Peyer's patch (tissue), 4 donors: ENCODE data around the gene CASQ2. TPM values are rescaled to one million over a fixed set of nuclear protein-coding genes. Genes with fewer than 3 reads are reported as not detected.

Experiments
- DNase-seq, 3 donors: peaks; one replicate each; pipeline ENCODE4 v3.0.0-alpha.2; 2017 to 2019
- H3K27ac ChIP-seq, 4 donors: fragments of 200-600 bp; sonication (generic); one replicate each; pipeline ENCODE4 v1.5.1; 2016 to 2019
- H3K27me3 ChIP-seq, 2 donors: fragments of 200-600 bp; sonication (generic); one replicate each; pipeline ENCODE4 v1.5.1; 2019
- H3K36me3 ChIP-seq, 3 donors: fragments of 200-600 bp; sonication (generic); one replicate each; pipeline ENCODE4 v1.5.1; 2016 to 2019
- H3K4me1 ChIP-seq, 4 donors: fragments of 200-600 bp; sonication (generic); one replicate each; pipeline ENCODE4 v1.5.1; 2016 to 2019
- H3K4me3 ChIP-seq, 4 donors: fragments of 200-600 bp; sonication (generic); 1 replicate in 3 of 4; 2 replicates in 1 of 4; pipeline ENCODE4 v1.5.1; 2016 to 2019; ENCODE audit warnings: mild to moderate bottlenecking in 1 of 4
- H3K9me3 ChIP-seq, 4 donors: fragments of 200-600 bp; sonication (generic); one replicate each; pipeline ENCODE4 v1.5.1; 2016 to 2019; ENCODE audit warnings: mild to moderate bottlenecking in 1 of 4
- POLR2A ChIP-seq, 2 donors: fragments of 450-650 bp; IDR thresholded peaks; one replicate each; pipeline ENCODE4 v1.5.1; 2017; ENCODE audit warnings: antibody characterized with exemption in 2 of 2, mild to moderate bottlenecking in 2 of 2, moderate library complexity in 2 of 2
- total RNA-seq, 4 donors: library from RNA; depleted of rRNA; stranded (reverse); fragments of >200 nt; gene quantifications; one replicate each; pipeline ENCODE4 v1.1.0, GENCODE V29; 2016
- TF ChIP-seq, protein P1 (sequence below), 6 experiments: fragments of 450-650 bp in 4 of 6; fragments of 200-600 bp in 2 of 6; sonication (generic) in 1 of 6; IDR thresholded peaks; one replicate each; pipeline ENCODE4 v1.5.1; 2017 to 2019; ENCODE audit warnings: antibody characterized with exemption in 6 of 6, mild to moderate bottlenecking in 3 of 6, moderate library complexity in 1 of 6

CASQ2 gene
- total RNA-seq, 4 donors from 2014 or later: 0.53 to 1.5 (median 0.68) TPM

DNA sequence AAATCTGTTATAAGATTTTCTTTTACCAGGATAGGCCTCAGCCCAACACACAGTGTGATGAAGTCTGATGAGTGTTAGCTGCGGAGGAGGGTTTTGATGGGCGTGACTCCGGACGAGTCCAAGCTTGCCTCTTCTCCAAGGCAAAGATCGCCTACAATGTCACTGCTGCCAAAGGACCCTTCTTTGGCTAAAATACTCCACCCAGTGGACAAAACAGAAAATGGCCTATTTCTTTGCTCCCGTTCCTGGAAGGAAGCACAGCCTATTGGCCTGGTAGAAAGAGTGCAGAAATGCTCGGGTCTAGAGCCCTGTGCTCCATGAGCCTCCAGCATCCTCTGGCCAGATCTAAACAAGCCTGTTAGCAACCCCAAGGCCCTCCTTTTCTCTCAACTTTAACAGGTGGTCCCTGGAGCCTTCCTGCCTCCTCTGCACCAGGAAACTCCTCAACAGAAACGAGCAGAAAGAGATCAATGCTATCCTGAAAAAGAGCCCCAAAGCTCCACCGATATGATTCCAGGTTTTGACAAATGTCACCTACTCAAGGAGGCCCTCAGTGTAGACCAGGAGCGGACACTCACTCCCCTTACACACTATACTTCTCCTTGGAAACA lies 3.4 kb upstream of the CASQ2 start:
- TF ChIP-seq, protein P1, sequence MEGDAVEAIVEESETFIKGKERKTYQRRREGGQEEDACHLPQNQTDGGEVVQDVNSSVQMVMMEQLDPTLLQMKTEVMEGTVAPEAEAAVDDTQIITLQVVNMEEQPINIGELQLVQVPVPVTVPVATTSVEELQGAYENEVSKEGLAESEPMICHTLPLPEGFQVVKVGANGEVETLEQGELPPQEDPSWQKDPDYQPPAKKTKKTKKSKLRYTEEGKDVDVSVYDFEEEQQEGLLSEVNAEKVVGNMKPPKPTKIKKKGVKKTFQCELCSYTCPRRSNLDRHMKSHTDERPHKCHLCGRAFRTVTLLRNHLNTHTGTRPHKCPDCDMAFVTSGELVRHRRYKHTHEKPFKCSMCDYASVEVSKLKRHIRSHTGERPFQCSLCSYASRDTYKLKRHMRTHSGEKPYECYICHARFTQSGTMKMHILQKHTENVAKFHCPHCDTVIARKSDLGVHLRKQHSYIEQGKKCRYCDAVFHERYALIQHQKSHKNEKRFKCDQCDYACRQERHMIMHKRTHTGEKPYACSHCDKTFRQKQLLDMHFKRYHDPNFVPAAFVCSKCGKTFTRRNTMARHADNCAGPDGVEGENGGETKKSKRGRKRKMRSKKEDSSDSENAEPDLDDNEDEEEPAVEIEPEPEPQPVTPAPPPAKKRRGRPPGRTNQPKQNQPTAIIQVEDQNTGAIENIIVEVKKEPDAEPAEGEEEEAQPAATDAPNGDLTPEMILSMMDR (IDR thresholded peaks at IDR 0.05): peak in 5 of 6 experiments; percentile 41 to 75 (median 68)
- no peak for TF ChIP-seq POLR2A (IDR thresholded peaks at IDR 0.05)
- no peak overlapping the region for H3K4me3 ChIP-seq

DNA sequence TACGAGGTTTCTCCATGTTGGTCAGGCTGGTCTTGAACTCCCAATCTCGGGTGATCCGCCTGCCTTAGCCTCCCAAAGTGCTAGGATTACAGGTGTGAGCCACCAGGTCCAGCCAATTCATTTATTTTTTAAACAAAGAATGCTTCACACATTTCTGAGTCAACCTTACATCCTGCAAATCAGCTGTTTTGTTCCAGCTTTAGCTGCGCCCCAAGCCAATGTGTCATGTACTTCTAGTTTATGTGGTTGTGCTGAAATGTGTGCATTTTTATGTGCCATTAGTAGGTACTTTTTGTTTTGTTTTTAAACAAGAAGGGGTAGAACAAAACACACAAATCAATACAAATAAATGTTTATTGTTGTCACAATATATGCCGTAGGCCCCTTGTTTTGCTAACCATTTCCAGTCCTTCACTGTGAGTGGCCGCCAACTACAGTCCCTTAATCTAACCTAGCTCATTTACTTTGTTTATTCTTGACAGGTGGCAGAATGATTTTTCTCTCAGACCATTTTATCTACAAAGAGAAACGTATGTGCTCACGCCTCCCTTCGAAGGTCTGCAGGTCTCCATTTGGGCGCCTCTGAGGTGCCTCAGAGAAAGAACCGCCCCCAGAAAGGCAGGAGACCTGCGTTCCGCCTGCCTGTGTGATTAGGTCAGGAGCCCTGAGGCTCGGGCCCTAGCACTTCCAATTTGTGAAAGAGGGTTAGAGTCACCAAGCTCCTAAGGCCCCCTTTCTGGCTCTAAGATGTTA lies 2.8 kb upstream of the CASQ2 start:
- no peak overlapping the region for H3K4me3 ChIP-seq
- no peaks in the 10 kb centered on the region for H3K36me3 ChIP-seq
- TF ChIP-seq, protein P1 (IDR thresholded peaks at IDR 0.05): no peak
- no peak for TF ChIP-seq POLR2A (IDR thresholded peaks at IDR 0.05)
- DNase-seq: no peak
- H3K27me3 ChIP-seq: no peaks in the 10 kb centered on the region
- H3K4me1 ChIP-seq: no peaks in the 10 kb centered on the region
- no peak overlapping the region for H3K27ac ChIP-seq
- no peaks in the 10 kb centered on the region for H3K9me3 ChIP-seq

More for the DNA sequence above, 3.4 kb upstream of the CASQ2 start:
- no peaks in the 10 kb centered on the region for H3K4me1 ChIP-seq
- no peaks in the 10 kb centered on the region for H3K27me3 ChIP-seq
- no peaks in the 10 kb centered on the region for H3K9me3 ChIP-seq
- H3K36me3 ChIP-seq: no peaks in the 10 kb centered on the region
- H3K27ac ChIP-seq: no peak overlapping the region
- DNase-seq: peak in 1 of 3 donors; percentile 57

DNA sequence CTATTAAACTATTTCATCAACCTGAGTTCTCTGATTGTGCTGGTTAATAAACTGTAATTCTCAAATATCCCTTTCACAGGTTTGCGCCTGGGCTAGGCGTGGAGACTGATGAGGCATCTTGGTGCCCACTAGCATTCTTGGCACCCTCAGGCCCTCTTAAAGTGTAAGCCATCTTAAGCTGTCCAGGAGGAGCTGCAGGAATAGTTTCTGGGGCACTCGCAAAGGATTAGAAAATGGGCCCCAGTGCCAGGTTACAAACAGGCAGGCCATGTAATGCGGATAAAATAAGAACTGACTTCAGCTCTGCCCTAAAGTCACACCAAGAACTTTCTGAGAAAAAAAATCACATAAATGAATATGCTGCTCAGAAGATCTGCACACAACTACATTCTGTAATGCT lies 1.1 kb downstream of the CASQ2 start:
- H3K27ac ChIP-seq: peak overlapping the region in 1 of 4 donors; percentile 49

DNA sequence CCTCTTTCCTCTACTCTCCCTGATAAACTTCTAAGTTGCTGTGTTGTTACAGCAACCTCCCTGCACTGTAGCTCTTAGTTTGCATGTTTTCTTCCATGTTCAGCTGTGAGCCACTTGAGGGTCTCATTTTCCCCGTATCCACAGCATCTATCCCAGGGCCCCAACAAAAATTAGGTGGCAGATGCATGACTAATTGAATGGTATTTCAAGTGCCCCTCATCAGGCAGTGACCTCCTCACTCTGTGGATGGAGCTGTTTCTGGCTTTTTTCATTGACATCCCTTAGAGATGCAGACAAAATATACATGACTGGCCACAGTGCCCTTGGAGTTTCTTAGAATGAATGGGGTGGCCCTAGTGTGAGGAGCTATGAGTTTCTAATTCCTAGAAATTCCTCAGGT lies 3.4 kb downstream of the CASQ2 start:
- Histone ChIP-seq H3K27ac (no peak overlapping the region), H3K4me3 (no peak overlapping the region), H3K4me1 (no peaks in the 10 kb centered on the region), H3K9me3 (no peaks in the 10 kb centered on the region), H3K27me3 (no peaks in the 10 kb centered on the region), H3K36me3 (no peaks in the 10 kb centered on the region)
- TF ChIP-seq POLR2A (IDR thresholded peaks at IDR 0.05): no peak
- TF ChIP-seq, protein P1 (IDR thresholded peaks at IDR 0.05): no peak
- DNase-seq: no peak

More for the DNA sequence above, 1.1 kb downstream of the CASQ2 start:
- H3K27me3 ChIP-seq: no peaks in the 10 kb centered on the region
- no peak overlapping the region for H3K4me3 ChIP-seq
- DNase-seq: no peak
- no peaks in the 10 kb centered on the region for H3K4me1 ChIP-seq
- H3K36me3 ChIP-seq: no peaks in the 10 kb centered on the region
- no peaks in the 10 kb centered on the region for H3K9me3 ChIP-seq
- TF ChIP-seq POLR2A (IDR thresholded peaks at IDR 0.05): no peak
- TF ChIP-seq, protein P1 (IDR thresholded peaks at IDR 0.05): no peak

DNA sequence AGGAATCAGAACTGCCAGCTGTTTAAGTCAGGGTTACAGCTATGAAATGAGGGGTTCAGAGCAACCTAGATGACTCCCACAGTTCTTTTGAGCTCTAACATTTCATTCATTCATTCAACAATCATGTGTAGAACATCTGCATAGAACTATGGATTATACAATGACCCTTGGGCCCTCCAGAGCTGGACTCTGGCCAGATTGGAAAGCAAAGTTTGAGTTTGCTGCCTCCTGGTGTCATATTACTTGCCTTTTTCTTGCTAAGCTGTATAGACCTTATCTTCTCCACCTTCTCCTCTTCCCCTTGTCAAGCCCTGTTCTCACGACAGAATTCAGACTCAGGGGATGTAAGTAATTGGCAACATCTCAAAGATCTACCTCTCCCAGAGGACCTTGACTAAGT lies 4.0 kb downstream of the CASQ2 start:
- Histone ChIP-seq H3K27me3 (no peaks in the 10 kb centered on the region), H3K9me3 (no peaks in the 10 kb centered on the region), H3K27ac (no peak overlapping the region), H3K36me3 (no peaks in the 10 kb centered on the region), H3K4me1 (no peaks in the 10 kb centered on the region), H3K4me3 (no peak overlapping the region)
- DNase-seq: no peak
- TF ChIP-seq, protein P1 (IDR thresholded peaks at IDR 0.05): peak in 4 of 6 experiments; percentile 9 to 61 (median 54)
- no peak for TF ChIP-seq POLR2A (IDR thresholded peaks at IDR 0.05)
